Measurements from ENCODE around the gene OR7C2.

The OR7C2 gene

GRCh38 chr19:14979476-14980255 lies 38.4 kb downstream of the OR7C2 start, which contains the start of gene SLC1A6:
Gene SLC1A6 (minus strand): TSS chr19:14979864. CDS start chr19:14972910, 6,954 bp downstream.
- DNase-seq (ENCODE audit: low spot score) = no peak

- DNase-seq (ENCODE audit: low spot score) = no peak
Observed at GRCh38 chr19:14985133-14985532, 43.8 kb downstream of the OR7C2 start.
